Hepatocyte (in vitro differentiated cells): ENCODE data around the gene EYS.

Source experiments
- CTCF ChIP-seq: fragments of 200-600 bp; sonication (generic); IDR thresholded peaks from 2 replicates; pipeline ENCODE4 v1.5.1; 2016; ENCODE audit warnings: antibody characterized with exemption, mild to moderate bottlenecking; ENCODE audit not compliant: poor library complexity
- EZH2 ChIP-seq: fragments of 200-600 bp; sonication (generic); IDR thresholded peaks from 2 replicates; pipeline ENCODE4 v1.6.1; 2016; ENCODE audit warnings: antibody characterized with exemption, mild to moderate bottlenecking, borderline replicate concordance

GRCh38 chr6:64724091-64724490 lies 982.9 kb downstream of the EYS start:
- no peak for TF ChIP-seq CTCF
- no peak for TF ChIP-seq EZH2
